ENCODE results near the gene ODAD4.

Gene ODAD4

DNA sequence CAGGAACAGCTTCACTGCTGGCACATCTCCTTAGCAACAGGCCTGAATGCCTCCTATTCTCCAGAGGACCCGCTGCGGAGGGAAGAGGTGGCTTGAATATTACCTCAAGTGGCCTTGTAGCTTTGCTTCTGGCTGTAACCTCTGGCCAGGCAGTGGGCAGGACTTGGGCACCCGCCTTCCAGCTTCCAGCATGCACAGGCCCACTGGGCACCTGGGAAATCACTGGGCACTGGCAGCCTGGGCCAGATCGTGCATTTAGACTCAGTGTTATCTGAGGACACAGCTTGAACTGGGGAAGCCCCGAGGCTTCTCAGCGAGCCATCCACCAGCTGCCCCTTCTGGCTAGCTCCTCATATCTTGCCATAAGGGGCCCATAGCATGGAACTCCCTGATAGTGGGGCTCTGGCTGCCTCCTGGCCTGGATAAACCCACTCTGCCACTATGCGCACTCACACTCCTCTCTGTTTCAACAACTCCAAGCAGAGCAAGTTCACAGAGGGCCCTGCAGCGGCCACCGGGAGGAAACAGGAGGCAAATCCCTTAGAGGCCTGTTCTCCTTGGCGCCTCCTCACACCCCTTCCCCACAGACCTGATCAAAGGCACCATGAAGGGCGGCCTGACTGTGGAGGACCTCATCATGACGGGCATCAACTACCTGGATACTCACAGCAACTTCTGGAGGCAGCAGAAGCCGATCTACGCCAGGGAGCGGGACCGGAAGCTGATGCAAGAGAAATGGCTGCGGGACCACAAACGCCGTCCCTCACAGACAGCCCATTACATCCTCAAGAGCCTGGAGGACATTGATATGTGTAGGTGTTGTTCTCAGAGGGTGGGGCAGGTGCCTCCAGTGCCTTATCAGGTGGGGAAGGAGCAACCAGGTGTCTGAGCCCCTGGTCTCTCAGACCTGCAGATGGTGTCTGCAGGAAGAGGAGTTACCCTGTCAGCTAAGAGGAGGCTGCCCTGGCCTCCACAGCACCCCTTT lies 7.8 kb downstream of the ODAD4 start:
- DNase-seq: peak in 2 of 58 donors; percentile 5

DNA sequence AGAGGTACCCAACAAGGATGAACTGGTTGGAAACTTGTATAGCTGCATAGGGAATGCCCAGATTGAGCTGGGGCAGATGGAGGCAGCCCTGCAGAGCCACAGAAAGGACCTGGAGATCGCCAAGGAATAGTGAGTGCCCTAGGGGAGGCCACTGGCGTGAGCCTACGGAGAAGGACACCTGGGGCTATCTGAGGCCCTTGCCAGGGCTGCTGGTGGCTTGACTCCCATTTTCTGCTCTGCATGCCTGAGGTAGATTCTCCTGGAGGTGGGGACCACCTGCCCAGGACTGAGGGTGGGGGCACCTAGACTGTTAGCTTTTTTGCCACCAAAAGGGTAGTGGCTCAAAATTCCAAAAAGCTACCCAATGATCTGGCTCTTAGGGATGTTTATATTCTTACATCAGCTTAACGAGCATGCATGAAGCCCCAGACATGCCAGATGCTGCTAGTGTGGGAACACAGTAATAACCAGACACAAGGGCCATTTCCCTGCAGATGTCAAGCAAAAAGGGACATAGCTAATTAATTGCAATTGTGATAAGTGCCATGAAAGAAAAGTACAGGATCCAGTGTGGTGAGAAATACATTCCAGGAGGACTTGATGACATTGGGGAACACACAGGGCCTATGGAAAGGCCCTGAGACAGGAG lies 8.8 kb downstream of the ODAD4 start:
- no peak for DNase-seq

DNA sequence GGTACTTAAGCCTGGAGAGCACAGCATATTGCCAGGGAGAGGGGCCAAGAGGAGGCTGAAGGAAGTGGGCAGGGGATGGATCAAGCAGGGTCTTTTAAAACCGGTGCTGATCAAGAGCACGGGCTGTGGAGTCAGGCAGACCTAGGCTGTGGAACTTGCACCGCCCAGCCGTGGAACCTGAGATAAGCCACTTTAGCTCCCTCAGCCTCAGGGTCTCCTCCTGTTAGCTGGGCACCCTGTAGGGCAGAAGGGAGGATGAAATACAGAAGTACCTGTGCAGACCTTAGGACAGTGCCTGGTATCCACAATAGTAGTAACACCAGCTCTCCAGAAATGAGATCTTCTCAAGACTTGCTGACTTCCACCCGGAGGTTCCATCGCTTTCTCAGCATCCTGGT lies 9.3 kb downstream of the ODAD4 start:
- no peak for DNase-seq

DNA sequence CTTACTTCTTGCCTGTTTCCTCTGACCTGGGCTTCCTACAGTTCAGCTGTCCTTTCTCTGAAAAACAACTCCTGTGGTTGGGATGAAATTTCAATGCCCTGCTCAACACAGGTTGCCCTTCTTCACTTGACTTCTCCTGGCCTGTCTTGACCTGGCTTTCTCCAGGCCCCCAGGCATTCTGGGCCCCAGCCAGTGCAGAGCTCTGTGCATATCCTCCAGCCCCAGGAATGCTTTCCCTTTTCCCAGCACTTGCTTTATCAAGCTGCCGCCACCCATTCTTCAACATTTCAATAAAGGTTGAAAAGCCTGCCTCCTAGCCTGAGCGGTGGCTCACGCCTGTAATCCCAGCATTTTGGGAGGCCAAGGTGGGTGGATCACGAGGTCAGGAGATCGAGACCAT lies 10.8 kb downstream of the ODAD4 start:
- no peak for DNase-seq

DNA sequence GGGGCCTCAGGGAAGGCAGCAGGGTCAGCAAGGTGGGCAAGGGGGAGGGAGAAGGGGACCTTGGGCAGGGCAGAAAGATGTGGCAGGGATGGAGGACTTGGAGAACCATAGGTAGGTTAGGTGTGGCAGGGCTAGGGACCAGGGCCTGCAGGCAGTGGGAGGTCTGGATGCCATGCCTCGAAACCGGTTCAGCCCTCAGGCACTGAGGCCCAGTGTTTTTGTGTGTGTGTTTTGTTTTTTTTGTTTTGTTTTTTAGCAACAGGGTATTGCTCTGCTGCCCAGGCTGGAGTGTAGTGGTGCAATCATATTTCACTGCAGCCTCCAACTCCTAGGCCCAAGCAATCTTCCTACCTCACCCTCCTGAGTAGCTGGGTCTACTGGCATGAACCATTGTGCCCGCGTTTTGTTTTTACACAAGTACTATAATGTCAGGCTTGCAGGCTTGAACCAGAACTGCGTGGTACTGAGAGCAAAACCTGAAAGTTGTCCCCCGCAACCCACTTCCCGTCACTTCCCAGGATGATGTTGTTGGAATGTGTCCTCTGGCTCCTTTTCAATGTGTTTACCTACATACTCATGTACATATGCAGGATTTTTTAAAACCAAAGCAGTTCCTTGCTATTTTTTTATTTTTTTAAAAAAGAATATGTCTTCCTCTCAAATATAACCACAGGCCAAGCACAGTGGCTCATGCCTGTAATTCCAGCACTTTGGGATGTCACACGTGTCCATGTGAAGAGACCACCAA lies 12.4 kb downstream of the ODAD4 start:
- DNase-seq: no peak

DNA sequence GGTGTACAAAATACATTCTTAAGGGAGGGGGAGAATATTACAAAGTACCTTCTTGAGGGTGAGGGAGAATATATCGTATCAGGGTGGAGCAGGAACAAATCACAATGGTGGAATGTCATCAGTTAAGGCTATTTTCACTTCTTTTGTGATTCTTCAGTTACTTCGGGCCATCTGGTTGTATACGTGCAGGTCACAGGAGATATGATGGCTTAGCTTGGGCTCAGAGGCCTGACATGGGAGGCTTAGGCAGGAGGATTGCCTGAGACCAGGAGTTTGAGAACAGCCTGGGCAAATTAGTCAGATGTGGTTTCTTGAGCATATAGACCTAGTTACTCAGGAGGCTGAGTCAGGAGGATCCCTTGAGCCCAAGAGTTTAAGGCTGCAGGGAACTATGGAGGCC lies 13.1 kb downstream of the ODAD4 start:
- no peak for DNase-seq

DNA sequence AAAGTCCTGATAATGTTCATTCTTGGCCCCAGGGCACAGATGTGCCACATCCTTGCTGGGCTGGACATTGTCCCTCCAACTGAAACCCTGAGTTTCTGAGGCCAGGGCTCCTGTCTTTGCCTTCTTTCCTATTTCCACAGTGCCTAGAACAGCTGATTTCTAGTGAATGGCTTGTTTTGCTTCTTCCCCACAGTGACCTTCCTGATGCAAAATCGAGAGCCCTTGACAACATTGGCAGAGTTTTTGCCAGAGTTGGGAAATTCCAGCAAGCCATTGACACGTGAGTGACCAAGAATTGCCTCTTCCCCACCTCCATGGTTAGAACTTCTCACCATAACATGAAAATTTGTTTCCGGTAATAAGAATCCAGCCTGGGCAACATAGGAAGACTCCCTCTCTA lies 14.5 kb downstream of the ODAD4 start:
- DNase-seq: no peak

DNA sequence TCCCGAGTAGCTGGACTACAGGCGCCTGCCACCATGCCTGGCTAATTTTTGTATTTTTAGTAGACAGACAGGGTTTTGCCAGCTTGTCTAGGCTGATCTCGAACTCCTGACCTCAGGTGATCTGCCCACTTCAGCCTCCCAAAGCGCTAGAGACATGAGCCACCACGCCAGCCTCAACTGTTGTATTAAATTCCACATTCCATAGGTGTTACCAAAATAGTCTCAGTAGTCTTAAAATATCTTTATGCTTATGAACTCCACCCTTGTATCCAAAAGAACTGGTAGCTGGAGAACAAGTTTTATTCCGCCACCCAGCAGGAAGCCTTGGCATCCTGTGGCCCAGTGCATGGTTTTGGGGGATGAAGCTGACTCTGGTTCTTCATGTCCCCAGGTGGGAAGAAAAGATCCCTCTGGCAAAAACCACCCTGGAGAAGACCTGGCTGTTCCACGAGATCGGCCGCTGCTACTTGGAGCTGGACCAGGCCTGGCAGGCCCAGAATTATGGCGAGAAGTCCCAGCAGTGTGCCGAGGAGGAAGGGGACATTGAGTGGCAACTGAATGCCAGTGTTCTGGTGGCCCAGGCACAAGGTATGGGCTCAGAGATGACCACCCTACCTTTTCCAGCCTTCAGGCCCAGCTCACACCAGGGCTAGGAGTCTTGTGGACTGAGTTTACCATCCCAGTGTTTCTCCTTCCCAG lies 18.5 kb downstream of the ODAD4 start:
- no peak for DNase-seq

DNA sequence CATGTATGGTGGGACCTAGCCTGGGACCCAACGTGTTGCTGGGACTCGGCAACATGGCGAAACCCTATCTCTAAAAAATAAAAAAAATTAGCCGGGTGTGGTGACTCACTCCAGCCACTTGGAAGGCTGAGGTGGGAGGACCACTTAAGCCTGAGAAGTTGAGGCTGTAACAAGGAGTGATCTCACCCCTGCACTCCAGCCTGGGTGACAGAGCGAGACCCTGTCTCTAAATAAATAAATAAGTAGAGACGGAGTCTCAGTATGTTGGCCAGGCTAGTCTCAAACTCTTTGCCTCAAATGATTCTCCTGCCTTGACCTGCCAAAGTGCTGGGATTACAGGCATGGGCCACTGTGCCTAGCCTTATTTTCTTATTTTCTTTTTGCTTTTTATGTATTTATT lies 26.1 kb downstream of the ODAD4 start:
- no peak for DNase-seq

DNA sequence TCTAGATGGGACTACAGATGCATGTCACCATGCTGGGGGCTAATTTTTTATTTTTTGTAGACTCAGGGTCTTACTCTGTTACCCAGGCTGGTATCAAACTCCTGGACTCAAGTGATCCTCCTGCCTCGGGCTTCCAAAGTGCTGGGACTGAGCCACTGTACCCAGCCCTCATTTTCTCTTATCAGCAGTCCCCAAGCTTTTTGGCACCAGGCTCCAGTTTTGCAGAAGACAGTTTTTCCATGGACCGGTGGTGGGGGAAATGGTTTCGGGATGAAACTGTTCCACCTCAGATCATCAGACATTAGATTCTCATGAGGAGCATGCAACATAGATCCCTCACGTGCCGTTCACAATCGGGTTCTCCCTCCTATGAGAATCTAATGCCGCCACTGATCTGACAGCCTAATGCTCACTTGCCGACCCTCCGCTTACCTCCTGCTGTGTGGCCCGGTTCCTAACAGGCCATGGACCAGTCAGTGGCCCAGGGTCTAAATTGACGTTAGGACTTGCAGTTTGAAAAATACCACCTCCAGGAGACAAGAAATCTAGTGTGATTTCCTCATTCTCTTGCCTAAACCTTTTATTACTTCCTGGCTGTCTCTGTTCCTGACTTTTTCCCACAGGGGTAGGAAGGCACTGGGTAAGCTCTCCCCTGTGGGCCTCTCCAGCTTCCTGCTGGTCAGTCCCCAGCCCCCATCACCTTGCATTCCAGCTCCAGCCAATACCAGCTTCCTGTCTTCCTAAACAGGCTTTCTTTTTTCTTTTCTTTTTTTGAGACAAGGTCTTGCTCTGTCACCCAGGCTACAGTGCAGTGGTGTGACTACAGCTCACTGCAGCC lies 26.8 kb downstream of the ODAD4 start:
- DNase-seq: no peak

DNA sequence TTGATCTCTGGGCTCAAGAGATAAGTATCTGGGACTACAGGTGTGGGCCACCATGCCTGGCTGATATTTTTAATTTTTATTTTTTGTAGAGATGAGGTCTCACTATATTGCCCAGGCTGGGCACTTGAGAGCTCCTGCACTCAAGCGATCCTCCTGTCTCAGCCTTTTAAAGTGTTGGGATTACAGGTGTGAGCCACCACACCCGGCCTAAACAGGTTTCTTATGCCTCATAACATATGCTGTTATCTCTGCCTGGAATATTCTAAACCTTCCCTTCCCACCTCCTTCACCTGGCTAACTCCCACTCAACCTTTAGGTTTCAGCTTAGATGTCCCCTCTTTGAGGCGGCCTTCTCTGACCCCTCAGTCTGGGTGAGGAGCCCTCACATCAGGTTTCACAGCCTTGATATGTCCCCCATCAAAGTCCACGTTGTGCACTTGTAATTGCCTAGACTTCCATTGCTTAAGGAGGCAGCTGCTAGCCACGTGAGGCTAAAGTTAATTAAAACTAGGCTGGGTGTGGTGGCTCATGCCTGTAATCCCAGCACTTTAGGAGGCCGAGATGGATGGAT lies 27.5 kb downstream of the ODAD4 start:
- DNase-seq: no peak

DNA sequence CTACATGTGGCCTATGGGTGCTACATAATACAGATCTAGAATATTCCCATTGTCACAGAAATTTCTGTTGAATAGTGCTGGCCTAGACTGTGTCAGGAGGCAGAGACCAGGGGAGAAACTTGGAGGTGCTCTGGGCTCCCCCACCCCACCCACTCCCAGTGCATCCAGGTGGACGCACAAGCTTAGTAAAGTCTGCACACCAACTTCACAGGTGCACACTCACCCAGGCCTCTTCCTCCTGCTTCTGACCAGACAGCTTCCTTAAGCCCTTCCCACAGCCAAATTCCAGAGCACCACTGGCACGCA lies 28.6 kb downstream of the ODAD4 start:
- DNase-seq: no peak

DNA sequence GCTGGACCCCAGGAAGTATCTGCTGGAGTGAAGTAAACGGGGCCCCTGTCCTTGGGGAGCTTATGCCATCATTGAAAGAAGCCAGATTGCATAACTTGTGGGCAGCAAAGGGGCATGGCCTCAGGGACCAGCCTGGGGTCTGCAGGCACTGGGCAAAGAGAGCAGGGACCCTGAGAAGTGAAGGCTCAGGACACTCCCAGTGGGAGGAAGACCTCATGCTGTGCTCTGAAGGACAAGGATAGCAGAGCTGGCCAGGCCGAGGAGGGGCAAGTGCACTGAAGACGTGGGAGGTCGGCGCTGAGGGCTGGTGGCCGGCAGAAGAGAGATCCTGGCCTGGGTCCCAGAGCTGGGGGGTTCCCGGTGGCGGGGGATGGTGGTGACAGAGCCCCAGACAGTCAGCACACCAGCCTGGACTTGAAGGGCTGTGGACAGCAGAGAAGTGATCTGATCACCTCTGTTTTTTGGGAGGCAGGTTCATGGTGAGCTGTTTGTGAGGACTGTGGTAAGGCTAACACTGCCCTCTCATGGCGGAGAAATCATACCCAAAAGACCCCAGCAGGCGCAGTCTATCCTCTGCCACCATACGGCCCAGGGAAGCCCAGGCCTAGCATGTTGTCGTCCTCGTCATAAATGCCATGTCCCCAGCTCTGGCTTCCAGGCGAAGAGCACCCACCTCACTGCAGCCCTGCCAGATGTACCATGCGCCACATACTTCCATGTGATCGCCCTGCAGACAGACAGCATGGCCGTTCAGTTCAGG lies 29.1 kb downstream of the ODAD4 start:
- peak in 10 of 58 donors; percentile 9 to 51 (median 32) for DNase-seq

DNA sequence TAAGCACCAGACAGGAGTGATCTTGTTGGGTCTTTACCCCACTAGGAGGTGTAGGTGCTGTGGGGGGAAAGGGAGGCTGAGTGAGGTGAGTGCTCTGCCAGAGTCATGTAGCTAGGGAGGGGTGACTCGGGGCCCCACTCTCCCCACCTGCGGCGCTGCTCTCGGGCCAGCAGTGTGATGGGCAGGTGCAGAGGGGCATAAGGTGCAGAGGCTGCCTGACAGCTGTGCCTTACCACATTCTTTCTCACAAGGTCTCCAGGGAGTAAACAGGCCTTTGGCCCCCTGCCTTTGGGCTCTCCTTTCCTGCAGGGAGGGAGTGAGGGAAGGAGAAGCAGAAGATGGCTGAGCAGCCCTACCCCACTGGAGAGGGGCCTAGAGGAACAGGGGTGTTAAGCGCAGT lies 31.7 kb downstream of the ODAD4 start:
- no peak for DNase-seq

DNA sequence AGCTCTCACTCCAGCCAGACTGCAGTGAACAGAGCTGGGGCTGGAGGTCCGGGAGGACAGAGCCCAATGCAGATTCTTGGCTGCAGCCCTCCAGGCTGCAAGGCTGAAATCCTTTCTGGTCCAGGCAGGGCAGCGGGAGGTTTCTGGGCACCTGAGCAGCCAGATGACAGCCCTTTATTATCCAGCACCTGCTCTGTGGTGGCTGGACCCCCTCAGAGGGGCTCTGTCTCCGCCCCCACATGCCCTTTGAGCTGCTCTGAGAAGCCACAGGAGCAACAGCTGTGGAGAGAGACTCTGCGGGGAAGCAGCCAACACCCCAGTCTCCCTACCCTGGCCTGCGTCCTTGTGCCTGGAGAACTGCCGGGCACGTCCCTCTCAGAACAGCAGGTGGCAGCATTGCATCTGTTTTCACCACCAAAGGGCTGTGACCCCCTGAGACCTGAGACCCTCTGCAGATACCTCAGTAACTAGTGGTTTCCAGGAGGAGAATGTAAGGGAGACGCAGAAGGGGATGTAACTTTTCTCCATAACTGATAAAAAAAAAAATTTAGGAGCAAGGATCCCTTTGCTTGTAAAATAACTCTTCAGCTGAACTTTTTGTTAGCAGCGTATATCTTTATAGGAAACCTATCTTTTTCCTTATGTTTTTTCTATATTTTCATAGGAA lies 32.5 kb downstream of the ODAD4 start:
- DNase-seq: peak in 56 of 58 donors; percentile 13 to 85 (median 64)

DNA sequence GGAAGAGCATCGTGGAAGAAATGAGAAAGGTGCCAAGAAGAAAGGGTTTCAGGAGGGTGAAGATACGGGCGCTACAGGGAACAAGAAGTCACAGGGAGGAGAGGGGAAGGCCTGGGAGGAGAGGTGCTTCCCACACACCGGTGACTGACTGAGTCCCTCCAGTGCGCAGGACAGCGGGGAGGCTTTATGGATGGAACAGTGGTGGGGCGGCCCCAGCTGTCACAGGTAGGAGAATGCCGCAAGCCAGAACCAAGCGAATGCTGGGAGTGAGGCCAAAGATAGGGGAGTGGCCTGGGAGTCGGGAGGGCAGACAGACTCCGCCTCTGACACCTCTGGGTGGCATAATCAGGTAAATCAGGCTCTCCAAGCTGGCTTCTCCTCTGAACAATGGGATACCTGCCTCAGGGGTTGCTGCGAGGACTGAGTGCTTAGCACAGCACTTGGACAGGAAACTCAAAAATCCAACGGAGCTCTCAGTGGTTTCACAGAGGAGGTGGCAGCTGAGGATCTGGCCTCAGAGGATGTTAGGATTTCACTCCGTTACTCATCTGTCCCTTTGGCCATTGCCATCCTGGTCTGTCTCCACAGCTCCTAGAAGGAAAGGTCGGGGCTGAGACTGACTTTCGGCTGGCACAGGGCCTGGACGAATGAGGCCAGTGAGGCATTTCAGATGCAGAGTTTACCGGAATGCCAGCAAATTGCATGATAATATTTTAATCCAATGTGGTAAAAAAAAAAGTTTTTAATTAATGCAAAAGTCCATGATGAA lies 35.5 kb downstream of the ODAD4 start:
- DNase-seq: peak in 10 of 58 donors; percentile 18 to 73 (median 49)

DNA sequence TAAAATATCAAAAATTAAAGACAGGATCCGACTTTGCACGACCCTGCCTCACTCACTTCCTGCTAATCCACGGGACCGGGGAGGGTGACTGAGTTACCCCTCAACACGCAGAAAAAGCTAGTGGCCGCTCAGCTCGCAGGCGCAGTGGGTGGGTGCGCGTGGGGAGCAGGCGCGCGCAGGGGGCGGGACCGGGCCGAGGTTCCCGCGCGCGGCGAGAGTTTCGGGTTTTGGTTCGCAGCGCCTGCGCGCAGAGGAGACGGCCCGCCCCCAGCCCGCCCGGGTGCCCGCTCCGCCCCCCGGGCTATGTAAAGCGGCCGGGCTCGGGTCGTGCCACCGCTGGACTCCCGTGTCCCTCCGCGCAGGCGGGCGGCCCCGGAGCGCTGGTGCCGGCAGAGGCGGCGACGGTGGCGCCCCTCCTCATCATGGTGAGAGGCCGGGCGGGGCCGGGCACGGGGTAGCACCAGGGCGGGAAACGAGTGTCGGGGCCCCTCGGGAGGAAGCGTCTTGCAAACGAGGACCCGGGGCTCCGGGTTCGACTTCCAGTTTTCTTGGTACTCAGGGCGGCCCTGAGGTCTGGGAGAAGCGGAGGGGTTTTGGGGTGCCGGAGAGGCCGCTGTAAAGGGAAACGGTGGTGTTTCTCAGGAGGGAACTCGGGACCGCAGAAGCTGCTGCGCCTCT lies 36.2 kb downstream of the ODAD4 start, which contains the start of gene CNP:
TSS of gene CNP (plus strand) at position 333 of the 678 bp plus-strand sequence. CDS start at position 423, 90 bp downstream.
- peak in 57 of 58 donors; percentile 25 to 94 (median 88) for DNase-seq

All from anterior cingulate cortex (tissue), 58 donors.